Left renal cortex interstitium (tissue), 4 donors: ENCODE data around the gene TMEM178B. TPM values are rescaled to one million over a fixed set of nuclear protein-coding genes. Genes with fewer than 3 reads are reported as not detected.
"Not testable (repeated sequence)": the region's sequence is repeated elsewhere in the genome, so short reads cannot be mapped to it uniquely, and the experiment has no call there.

Experiments
- DNase-seq, 4 donors: peaks; one replicate each; pipeline ENCODE4 v3.0.0-alpha.2; 2013; ENCODE audit warnings: low read depth in 4 of 4, low spot score in 2 of 4, missing footprints in 1 of 4
- polyA plus RNA-seq, 4 donors: library from polyadenylated mRNA; unstranded; fragments of 120-200 nt; gene quantifications; one replicate each; pipeline ENCODE4 v1.2.1, GENCODE V29; 2013; ENCODE audit not compliant: insufficient read length in 4 of 4

TMEM178B gene
- polyA plus RNA-seq, 4 donors: 0.26 to 0.55 (median 0.34) TPM

GRCh38 chr7:141369422-141369821 lies 295.6 kb downstream of the TMEM178B start:
- no peak for DNase-seq

- no peak for DNase-seq
These were observed 296.3 kb downstream of the TMEM178B start for GRCh38 chr7:141370178-141370577.

- no peak for DNase-seq
These were observed 296.8 kb downstream of the TMEM178B start for GRCh38 chr7:141370650-141371049.

GRCh38 chr7:141374425-141374824 lies 300.6 kb downstream of the TMEM178B start:
- no peak for DNase-seq

- DNase-seq: no peak
These were observed 301.6 kb downstream of the TMEM178B start for GRCh38 chr7:141375442-141375841.

- DNase-seq: no peak
These were observed 304.0 kb downstream of the TMEM178B start for GRCh38 chr7:141377906-141378305.

- no peak for DNase-seq
These were observed 304.5 kb downstream of the TMEM178B start for GRCh38 chr7:141378405-141378804.

GRCh38 chr7:141381794-141382427 lies 308.0 kb downstream of the TMEM178B start:
- no peak for DNase-seq

- not testable (repeated sequence) for DNase-seq
These were observed 309.5 kb downstream of the TMEM178B start for GRCh38 chr7:141383356-141383755.

- no peak for DNase-seq
These were observed 313.0 kb downstream of the TMEM178B start for GRCh38 chr7:141386881-141387280.

- DNase-seq: no peak
These were observed 313.8 kb downstream of the TMEM178B start for GRCh38 chr7:141387521-141388217.

GRCh38 chr7:141389140-141389796 lies 315.4 kb downstream of the TMEM178B start:
- DNase-seq: no peak

- DNase-seq: no peak
These were observed 316.5 kb downstream of the TMEM178B start for GRCh38 chr7:141390339-141390738.

GRCh38 chr7:141393056-141393455 lies 319.2 kb downstream of the TMEM178B start:
- no peak for DNase-seq

- no peak for DNase-seq
These were observed 323.6 kb downstream of the TMEM178B start for GRCh38 chr7:141397236-141398163.

- no peak for DNase-seq
These were observed 326.5 kb downstream of the TMEM178B start for GRCh38 chr7:141400356-141400755.

- DNase-seq: no peak
These were observed 328.6 kb downstream of the TMEM178B start for GRCh38 chr7:141402277-141402996.

- not testable (repeated sequence) for DNase-seq
These were observed 330.0 kb downstream of the TMEM178B start for GRCh38 chr7:141403846-141404245.

- DNase-seq: no peak
These were observed 332.5 kb downstream of the TMEM178B start for GRCh38 chr7:141406347-141406746.

GRCh38 chr7:141407893-141408292 lies 334.0 kb downstream of the TMEM178B start:
- no peak for DNase-seq
